HepG2 (cell line): ENCODE results near the gene TMEM198. TPM values are rescaled to one million over a fixed set of nuclear protein-coding genes. Genes with fewer than 3 reads are reported as not detected.

Experiments used
- DMTF1 ChIP-seq: sonication (generic); formaldehyde crosslinking; IDR thresholded peaks from 2 replicates; pipeline ENCODE4 v1.4.0; 2020; ENCODE audit warnings: mild to moderate bottlenecking, missing genetic modification reagents
- HOXA5 ChIP-seq: sonication (generic); formaldehyde crosslinking; IDR thresholded peaks from 2 replicates; pipeline ENCODE4 v1.4.0; 2020; ENCODE audit warnings: missing genetic modification reagents
- MXD4 ChIP-seq: IDR thresholded peaks from 2 replicates; pipeline ENCODE4 v1.6.1; 2016; ENCODE audit warnings: mild to moderate bottlenecking, missing biosample characterization, missing genetic modification reagents
- TAF15 ChIP-seq: fragments of 200-400 bp; formaldehyde crosslinking; IDR thresholded peaks from one replicate; pipeline ENCODE4 v1.6.1; 2018; ENCODE audit warnings: mild to moderate bottlenecking, low read depth, low read length; ENCODE audit not compliant: poor library complexity, severe bottlenecking
- ZBTB38 ChIP-seq: sonication (generic); formaldehyde crosslinking; IDR thresholded peaks from 2 replicates; pipeline ENCODE4 v1.5.1; 2020; ENCODE audit warnings: mild to moderate bottlenecking, missing genetic modification reagents
- ZFP36L1 ChIP-seq: sonication (generic); formaldehyde crosslinking; IDR thresholded peaks from 2 replicates; pipeline ENCODE4 v1.8.0; 2022; ENCODE audit warnings: mild to moderate bottlenecking, missing genetic modification reagents, moderate library complexity
- polyA plus RNA-seq, 8 experiments: library from polyadenylated mRNA; depleted of rRNA in 3 of 8; stranded (reverse) in 7 of 8; unstranded in 1 of 8; fragments of >200 nt; fragmentation: Illumina TruSeq in 4 of 8; extraction: Trizol in 4 of 8; gene quantifications; 2 replicates each; pipeline versions ENCODE4 v1.2.1 to v1.2.3, GENCODE V29; 2011 to 2016; ENCODE audit warnings: low read depth in 4 of 8, missing spikeins in 1 of 8, mixed read lengths in 1 of 8; ENCODE audit not compliant: insufficient read depth in 1 of 8
- total RNA-seq, 5 experiments: library from RNA; depleted of rRNA; stranded (reverse); fragments of >200 nt; fragmentation: Illumina TruSeq; extraction: Trizol; gene quantifications; 2 replicates each; pipeline ENCODE4 v1.2.3, GENCODE V29; 2016; ENCODE audit warnings: low read depth in 1 of 5
- TF ChIP-seq, protein P1 (sequence below): sonication (generic); formaldehyde crosslinking; IDR thresholded peaks from 2 replicates; pipeline ENCODE4 v1.5.0; 2020; ENCODE audit warnings: mild to moderate bottlenecking, missing genetic modification reagents, borderline replicate concordance
- TF ChIP-seq, protein P2 (sequence below): sonication (generic); formaldehyde crosslinking; IDR thresholded peaks from 2 replicates; pipeline ENCODE4 v1.8.0; 2022; ENCODE audit warnings: mild to moderate bottlenecking, missing genetic modification reagents, moderate library complexity
- TF ChIP-seq, protein P3 (sequence below): sonication (generic); formaldehyde crosslinking; IDR thresholded peaks from 2 replicates; pipeline ENCODE4 v1.5.0; 2020; ENCODE audit warnings: mild to moderate bottlenecking, missing genetic modification reagents

Gene TMEM198
- total and polyA plus RNA-seq, 2 of the 13 experiments (the other 11 are each of a cell fraction or from before 2014, with no cell fraction given) = 17.3 to 23.5 TPM

GRCh38 chr2:219576505-219577388, 32.9 kb downstream of the TMEM198 start (continued):
- TF ChIP-seq, protein P1, sequence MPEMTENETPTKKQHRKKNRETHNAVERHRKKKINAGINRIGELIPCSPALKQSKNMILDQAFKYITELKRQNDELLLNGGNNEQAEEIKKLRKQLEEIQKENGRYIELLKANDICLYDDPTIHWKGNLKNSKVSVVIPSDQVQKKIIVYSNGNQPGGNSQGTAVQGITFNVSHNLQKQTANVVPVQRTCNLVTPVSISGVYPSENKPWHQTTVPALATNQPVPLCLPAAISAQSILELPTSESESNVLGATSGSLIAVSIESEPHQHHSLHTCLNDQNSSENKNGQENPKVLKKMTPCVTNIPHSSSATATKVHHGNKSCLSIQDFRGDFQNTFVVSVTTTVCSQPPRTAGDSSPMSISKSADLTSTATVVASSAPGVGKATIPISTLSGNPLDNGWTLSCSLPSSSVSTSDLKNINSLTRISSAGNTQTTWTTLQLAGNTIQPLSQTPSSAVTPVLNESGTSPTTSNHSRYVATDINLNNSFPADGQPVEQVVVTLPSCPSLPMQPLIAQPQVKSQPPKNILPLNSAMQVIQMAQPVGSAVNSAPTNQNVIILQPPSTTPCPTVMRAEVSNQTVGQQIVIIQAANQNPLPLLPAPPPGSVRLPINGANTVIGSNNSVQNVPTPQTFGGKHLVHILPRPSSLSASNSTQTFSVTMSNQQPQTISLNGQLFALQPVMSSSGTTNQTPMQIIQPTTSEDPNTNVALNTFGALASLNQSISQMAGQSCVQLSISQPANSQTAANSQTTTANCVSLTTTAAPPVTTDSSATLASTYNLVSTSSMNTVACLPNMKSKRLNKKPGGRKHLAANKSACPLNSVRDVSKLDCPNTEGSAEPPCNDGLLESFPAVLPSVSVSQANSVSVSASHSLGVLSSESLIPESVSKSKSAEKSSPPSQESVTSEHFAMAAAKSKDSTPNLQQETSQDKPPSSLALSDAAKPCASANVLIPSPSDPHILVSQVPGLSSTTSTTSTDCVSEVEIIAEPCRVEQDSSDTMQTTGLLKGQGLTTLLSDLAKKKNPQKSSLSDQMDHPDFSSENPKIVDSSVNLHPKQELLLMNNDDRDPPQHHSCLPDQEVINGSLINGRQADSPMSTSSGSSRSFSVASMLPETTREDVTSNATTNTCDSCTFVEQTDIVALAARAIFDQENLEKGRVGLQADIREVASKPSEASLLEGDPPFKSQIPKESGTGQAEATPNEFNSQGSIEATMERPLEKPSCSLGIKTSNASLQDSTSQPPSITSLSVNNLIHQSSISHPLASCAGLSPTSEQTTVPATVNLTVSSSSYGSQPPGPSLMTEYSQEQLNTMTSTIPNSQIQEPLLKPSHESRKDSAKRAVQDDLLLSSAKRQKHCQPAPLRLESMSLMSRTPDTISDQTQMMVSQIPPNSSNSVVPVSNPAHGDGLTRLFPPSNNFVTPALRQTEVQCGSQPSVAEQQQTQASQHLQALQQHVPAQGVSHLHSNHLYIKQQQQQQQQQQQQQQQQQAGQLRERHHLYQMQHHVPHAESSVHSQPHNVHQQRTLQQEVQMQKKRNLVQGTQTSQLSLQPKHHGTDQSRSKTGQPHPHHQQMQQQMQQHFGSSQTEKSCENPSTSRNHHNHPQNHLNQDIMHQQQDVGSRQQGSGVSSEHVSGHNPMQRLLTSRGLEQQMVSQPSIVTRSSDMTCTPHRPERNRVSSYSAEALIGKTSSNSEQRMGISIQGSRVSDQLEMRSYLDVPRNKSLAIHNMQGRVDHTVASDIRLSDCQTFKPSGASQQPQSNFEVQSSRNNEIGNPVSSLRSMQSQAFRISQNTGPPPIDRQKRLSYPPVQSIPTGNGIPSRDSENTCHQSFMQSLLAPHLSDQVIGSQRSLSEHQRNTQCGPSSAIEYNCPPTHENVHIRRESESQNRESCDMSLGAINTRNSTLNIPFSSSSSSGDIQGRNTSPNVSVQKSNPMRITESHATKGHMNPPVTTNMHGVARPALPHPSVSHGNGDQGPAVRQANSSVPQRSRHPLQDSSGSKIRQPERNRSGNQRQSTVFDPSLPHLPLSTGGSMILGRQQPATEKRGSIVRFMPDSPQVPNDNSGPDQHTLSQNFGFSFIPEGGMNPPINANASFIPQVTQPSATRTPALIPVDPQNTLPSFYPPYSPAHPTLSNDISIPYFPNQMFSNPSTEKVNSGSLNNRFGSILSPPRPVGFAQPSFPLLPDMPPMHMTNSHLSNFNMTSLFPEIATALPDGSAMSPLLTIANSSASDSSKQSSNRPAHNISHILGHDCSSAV (CRISPR knock-in tag) = 0 out of 2 replicates have a peak, but pooled peaks have one; percentile 68
- TF ChIP-seq ZBTB38 (CRISPR knock-in tag) = peak; percentile 96
- no peak for TF ChIP-seq TAF15
- TF ChIP-seq, protein P2, sequence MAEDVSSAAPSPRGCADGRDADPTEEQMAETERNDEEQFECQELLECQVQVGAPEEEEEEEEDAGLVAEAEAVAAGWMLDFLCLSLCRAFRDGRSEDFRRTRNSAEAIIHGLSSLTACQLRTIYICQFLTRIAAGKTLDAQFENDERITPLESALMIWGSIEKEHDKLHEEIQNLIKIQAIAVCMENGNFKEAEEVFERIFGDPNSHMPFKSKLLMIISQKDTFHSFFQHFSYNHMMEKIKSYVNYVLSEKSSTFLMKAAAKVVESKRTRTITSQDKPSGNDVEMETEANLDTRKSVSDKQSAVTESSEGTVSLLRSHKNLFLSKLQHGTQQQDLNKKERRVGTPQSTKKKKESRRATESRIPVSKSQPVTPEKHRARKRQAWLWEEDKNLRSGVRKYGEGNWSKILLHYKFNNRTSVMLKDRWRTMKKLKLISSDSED = peak; percentile 90; the same call in 1 of the 2 replicates
- TF ChIP-seq, protein P3, sequence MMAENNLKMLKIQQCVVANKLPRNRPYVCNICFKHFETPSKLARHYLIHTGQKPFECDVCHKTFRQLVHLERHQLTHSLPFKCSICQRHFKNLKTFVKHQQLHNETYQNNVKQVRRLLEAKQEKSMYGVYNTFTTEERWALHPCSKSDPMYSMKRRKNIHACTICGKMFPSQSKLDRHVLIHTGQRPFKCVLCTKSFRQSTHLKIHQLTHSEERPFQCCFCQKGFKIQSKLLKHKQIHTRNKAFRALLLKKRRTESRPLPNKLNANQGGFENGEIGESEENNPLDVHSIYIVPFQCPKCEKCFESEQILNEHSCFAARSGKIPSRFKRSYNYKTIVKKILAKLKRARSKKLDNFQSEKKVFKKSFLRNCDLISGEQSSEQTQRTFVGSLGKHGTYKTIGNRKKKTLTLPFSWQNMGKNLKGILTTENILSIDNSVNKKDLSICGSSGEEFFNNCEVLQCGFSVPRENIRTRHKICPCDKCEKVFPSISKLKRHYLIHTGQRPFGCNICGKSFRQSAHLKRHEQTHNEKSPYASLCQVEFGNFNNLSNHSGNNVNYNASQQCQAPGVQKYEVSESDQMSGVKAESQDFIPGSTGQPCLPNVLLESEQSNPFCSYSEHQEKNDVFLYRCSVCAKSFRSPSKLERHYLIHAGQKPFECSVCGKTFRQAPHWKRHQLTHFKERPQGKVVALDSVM (CRISPR knock-in tag) = peak; percentile 74
- peak; percentile 92 for TF ChIP-seq MXD4
- peak; percentile 73; the same call in 1 of the 2 replicates for TF ChIP-seq HOXA5 (CRISPR knock-in tag)
- no peak for TF ChIP-seq DMTF1
- TF ChIP-seq ZFP36L1 (CRISPR knock-in tag) = peak; percentile 95
